SU-DHL-6 (cell line): Measurements from ENCODE around the gene RHEBL1.

Source experiments
- H2AFZ ChIP-seq: fragments of 200-600 bp; sonication (generic); 2 replicates; pipeline ENCODE4 v1.6.1; 2014; ENCODE audit warnings: low read depth, mild to moderate bottlenecking, moderate library complexity, mixed read lengths, antibody characterized with exemption, low read length; ENCODE audit not compliant: severe bottlenecking
- H3F3A ChIP-seq: fragments of 200-600 bp; shearing (Covaris generic); 2 replicates; pipeline ENCODE4 v1.6.0; 2016; ENCODE audit warnings: antibody characterized with exemption, mild to moderate bottlenecking; ENCODE audit not compliant: insufficient read depth
- H3K27ac ChIP-seq: fragments of 200-600 bp; sonication (generic); 2 replicates; pipeline ENCODE4 v1.5.1; 2016; ENCODE audit warnings: low read depth, mild to moderate bottlenecking, low read length, moderate library complexity, mixed read lengths
- H3K27me3 ChIP-seq: fragments of 200-600 bp; sonication (generic), shearing (Covaris generic); 2 replicates; pipeline ENCODE4 v1.6.0; 2014; ENCODE audit warnings: mild to moderate bottlenecking, low read length
- H3K36me3 ChIP-seq: fragments of 200-600 bp; sonication (generic); 2 replicates; pipeline ENCODE4 v1.6.1; 2014; ENCODE audit warnings: mild to moderate bottlenecking, low read length, mixed read lengths
- H3K4me2 ChIP-seq: fragments of 300-600, 200-600 bp; shearing (Covaris generic), sonication (generic); 2 replicates; pipeline ENCODE4 v1.6.0; 2014; ENCODE audit warnings: low read length, low read depth, mild to moderate bottlenecking; ENCODE audit not compliant: poor library complexity, severe bottlenecking
- H3K4me3 ChIP-seq: fragments of 200-600 bp; sonication (generic); 2 replicates; pipeline ENCODE4 v1.5.1; 2014; ENCODE audit warnings: antibody characterized with exemption, low read length, mild to moderate bottlenecking, mixed read lengths; ENCODE audit not compliant: insufficient read depth, poor library complexity, severe bottlenecking
- H3K79me2 ChIP-seq: fragments of 200-600 bp; sonication (generic); 2 replicates; pipeline ENCODE4 v1.6.1; 2014; ENCODE audit warnings: mild to moderate bottlenecking, low read length, moderate library complexity; ENCODE audit not compliant: insufficient read depth
- H3K9ac ChIP-seq: fragments of 200-600 bp; sonication (generic); 2 replicates; pipeline ENCODE4 v1.7.0; 2014; ENCODE audit warnings: mild to moderate bottlenecking, low read length
- H3K9me2 ChIP-seq: fragments of 200-600 bp; sonication (generic); replicated peaks from 2 replicates; pipeline ENCODE4 v1.6.1; 2014; ENCODE audit warnings: low read length; ENCODE audit not compliant: insufficient read depth
- H3K9me3 ChIP-seq: fragments of 200-600 bp; sonication (generic); 2 replicates; pipeline ENCODE4 v1.6.1; 2014; ENCODE audit warnings: low read length, mixed read lengths; ENCODE audit not compliant: insufficient read depth
- H4K20me1 ChIP-seq: fragments of 200-600 bp; sonication (generic); 2 replicates; pipeline ENCODE4 v1.6.1; 2014; ENCODE audit warnings: low read depth, mild to moderate bottlenecking, antibody characterized with exemption, low read length, moderate library complexity, mixed read lengths
- EZH2phosphoT487 ChIP-seq: fragments of 200-600 bp; sonication (generic), shearing (Covaris generic); conservative IDR thresholded peaks from 2 replicates; pipeline ENCODE4 v1.6.1; 2018; ENCODE audit warnings: mild to moderate bottlenecking, antibody characterized with exemption, low read length, moderate library complexity, mixed read lengths
- TF ChIP-seq, protein P1 (sequence below): fragments of 200-600 bp; sonication (generic); IDR thresholded peaks from one replicate; pipeline ENCODE4 v1.5.1; 2017; ENCODE audit warnings: antibody characterized with exemption, mild to moderate bottlenecking, low read length, moderate library complexity; ENCODE audit not compliant: insufficient read depth, poor library complexity, severe bottlenecking

RHEBL1 gene

DNA sequence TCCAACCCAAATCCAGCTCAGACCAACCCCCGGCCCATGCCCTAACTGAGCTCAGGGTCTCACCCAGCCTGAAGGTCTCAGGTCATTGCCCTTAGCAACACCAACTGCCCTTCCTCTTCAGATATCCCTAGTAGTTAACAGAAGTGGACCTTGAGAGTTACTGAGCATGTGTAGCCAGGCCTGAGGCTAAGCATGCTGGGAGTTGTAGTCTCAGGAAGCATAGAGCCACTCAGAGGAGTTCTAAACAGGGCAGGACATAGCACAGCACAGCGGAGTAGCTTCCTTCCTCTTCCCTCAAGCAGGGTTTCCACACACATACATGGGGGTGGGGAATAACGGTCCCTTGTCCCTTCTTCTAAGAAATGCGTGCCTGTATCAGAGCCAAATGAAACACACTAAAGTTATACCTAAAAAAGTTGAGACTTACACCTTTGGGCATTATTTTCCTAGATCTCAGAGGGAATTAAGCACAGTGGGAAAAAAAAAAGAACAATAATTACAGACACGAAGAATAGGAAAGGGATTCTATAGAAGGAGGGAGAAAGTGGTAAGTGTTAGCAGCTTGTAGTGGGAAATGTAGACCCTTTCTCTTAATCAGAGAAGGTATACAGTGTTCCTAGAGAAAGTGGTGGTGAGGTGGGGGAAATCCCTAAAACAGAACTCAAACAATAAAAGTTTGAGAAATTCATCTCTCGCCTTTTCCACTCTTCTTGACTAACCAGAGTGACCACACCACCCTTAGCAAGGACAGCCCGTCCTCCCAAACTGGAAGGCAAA lies 13.6 kb downstream of the RHEBL1 start:
- Histone ChIP-seq H3K9ac (peak overlapping the region; percentile 96; the same call in 1 of the 2 replicates), H3K9me2 (no peaks in the 10 kb centered on the region), H3F3A (peaks cover 4% of the 10 kb centered on the region; the same call in 1 of the 2 replicates), H3K27me3 (no peaks in the 10 kb centered on the region), H3K36me3 (no peaks in the 10 kb centered on the region; the same call in 1 of the 2 replicates), H3K27ac (no peak overlapping the region), H3K4me3 (peak overlapping the region; percentile 98), H3K9me3 (no peaks in the 10 kb centered on the region), H2AFZ (no peak overlapping the region), H3K79me2 (peaks cover 63% of the 10 kb centered on the region), H3K4me2 (peak overlapping the region; percentile 96), H4K20me1 (peaks cover 15% of the 10 kb centered on the region; the same call in 1 of the 2 replicates)
- TF ChIP-seq, protein P1, sequence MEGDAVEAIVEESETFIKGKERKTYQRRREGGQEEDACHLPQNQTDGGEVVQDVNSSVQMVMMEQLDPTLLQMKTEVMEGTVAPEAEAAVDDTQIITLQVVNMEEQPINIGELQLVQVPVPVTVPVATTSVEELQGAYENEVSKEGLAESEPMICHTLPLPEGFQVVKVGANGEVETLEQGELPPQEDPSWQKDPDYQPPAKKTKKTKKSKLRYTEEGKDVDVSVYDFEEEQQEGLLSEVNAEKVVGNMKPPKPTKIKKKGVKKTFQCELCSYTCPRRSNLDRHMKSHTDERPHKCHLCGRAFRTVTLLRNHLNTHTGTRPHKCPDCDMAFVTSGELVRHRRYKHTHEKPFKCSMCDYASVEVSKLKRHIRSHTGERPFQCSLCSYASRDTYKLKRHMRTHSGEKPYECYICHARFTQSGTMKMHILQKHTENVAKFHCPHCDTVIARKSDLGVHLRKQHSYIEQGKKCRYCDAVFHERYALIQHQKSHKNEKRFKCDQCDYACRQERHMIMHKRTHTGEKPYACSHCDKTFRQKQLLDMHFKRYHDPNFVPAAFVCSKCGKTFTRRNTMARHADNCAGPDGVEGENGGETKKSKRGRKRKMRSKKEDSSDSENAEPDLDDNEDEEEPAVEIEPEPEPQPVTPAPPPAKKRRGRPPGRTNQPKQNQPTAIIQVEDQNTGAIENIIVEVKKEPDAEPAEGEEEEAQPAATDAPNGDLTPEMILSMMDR: no peak
- TF ChIP-seq EZH2phosphoT487: no peak

DNA sequence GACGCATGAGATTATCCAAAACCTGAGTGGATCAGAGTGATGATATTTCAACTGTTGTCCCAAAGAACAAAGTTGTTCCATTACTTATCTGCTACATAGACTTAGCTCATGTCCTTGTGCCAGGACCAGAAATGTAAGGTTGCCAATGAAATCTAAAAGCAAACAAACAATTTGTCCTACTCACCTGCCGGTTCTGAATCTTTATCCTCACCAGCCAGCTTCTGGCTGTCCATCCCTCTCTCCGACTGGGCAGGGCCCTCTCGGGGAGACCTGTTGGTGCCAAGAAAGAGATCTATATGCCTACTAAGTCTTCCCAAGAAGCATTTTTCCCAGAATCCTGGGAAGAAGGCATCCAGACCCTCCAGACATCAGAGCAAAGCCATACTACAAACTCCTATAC lies 14.7 kb downstream of the RHEBL1 start:
- peaks cover 15% of the 10 kb centered on the region; the same call in 1 of the 2 replicates for H4K20me1 ChIP-seq
- TF ChIP-seq EZH2phosphoT487: no peak
- TF ChIP-seq, protein P1: no peak

DNA sequence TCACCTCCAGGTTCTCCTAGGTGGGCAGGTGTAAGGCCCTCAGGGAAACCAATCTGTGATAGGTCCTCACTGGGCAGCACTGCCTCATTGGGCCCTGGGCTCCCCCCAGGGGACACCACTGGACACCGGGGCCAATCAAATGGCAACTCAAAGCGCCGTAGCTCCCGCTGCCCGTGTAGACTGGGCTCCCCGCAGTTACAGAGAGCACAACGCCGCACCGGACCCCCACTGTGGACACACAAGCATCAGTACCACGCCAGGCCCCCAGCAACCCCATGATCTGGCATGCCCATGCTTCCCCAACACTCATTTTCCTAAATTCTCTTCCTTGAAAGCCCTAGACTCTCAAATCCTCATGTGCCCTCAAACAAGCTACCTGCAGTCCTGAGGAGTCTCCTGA lies 15.3 kb downstream of the RHEBL1 start:
- H3K4me2 ChIP-seq: no peak overlapping the region
- peaks cover 15% of the 10 kb centered on the region; the same call in 1 of the 2 replicates for H4K20me1 ChIP-seq
- peaks cover 4% of the 10 kb centered on the region; the same call in 1 of the 2 replicates for H3F3A ChIP-seq
- no peaks in the 10 kb centered on the region for H3K9me2 ChIP-seq
- H3K79me2 ChIP-seq: peaks cover 52% of the 10 kb centered on the region
- H3K4me3 ChIP-seq: no peak overlapping the region
- no peak overlapping the region for H3K9ac ChIP-seq
- H3K36me3 ChIP-seq: no peaks in the 10 kb centered on the region; the same call in 1 of the 2 replicates
- no peak for TF ChIP-seq EZH2phosphoT487
- TF ChIP-seq, protein P1: no peak
- no peak overlapping the region for H2AFZ ChIP-seq
- H3K9me3 ChIP-seq: no peaks in the 10 kb centered on the region
- no peaks in the 10 kb centered on the region for H3K27me3 ChIP-seq
- H3K27ac ChIP-seq: no peak overlapping the region

More for the DNA sequence above, 14.7 kb downstream of the RHEBL1 start:
- Histone ChIP-seq H3K9me2 (no peaks in the 10 kb centered on the region), H3K36me3 (no peaks in the 10 kb centered on the region; the same call in 1 of the 2 replicates), H3K4me2 (no peak overlapping the region), H2AFZ (no peak overlapping the region), H3K27me3 (no peaks in the 10 kb centered on the region), H3K27ac (no peak overlapping the region), H3K9me3 (no peaks in the 10 kb centered on the region), H3F3A (peaks cover 4% of the 10 kb centered on the region; the same call in 1 of the 2 replicates), H3K4me3 (no peak overlapping the region), H3K9ac (no peak overlapping the region), H3K79me2 (peaks cover 58% of the 10 kb centered on the region)
